HG03565 (cell line): ENCODE data around the gene RNF8.
"Not testable (repeated sequence)": the region's sequence is repeated elsewhere in the genome, so short reads cannot be mapped to it uniquely, and the experiment has no call there.

Experiments used
- ATAC-seq: cut with Tn5 transposase; IDR thresholded peaks from one replicate; pipeline ENCODE4 v1.9.1; 2021; ENCODE audit warnings: mild to moderate bottlenecking, moderate library complexity; ENCODE audit not compliant: unreplicated experiment

The RNF8 gene

DNA sequence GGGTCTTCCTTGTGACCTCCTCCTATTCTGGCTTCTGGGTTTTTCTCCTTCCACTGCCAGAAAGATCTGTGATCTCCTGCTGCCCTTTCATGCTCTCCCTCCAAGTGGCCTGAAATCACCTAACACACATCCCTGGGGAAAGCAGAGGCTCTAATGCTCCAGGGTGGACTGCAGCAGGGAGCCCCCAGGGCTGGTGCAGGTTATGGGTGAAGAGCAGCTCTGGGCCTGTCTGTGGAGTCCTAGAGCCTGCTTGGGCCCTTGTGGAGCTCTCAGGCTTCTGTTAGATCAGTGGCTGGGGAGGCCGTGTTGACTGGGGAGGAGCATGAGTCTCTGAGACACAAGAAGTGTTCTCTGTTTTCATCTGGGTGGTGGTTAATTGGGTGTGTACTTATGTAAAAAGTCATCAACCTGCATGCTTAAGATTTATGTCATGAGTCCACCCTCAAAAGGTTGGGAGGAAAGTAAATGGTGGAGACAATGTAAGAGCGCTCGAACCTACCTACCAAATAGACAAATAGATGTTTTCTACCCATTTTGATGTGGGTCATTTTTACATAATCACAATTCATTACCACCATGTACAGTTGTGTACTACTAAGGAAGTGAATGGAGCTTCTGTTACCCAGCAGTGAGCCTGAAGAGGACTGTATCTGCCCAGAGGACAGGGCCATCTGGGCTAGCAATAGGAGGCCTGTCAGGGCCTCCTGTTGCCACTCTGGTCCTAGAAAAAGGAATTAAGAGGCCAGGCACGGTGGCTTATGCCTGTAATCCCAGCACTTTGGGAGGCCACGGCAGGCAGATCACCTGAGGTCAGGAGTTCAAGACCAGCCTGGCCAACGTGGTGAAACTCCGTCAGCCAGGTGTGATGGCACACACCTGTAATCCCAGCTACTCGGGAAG lies 32.0 kb upstream of the RNF8 start:
- ATAC-seq = no peak

DNA sequence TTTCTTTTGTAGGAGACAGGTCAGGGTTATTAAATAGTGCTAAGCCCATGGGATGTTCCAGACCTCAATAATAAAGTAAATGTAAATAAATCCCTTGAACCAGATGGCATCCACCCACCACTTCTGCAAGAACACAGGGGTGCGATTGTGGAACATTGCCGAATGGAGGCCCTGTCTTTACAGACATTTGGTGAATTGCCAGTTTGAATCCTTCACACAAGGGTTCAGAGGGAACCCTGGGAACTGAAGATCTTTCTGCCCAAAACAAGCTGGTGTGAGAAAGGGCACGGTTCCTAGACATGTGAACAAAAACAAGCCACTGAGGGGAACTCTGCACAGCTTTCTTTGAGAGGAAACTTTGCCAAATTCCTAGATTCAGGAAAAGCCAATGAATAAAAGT lies 30.2 kb upstream of the RNF8 start:
- no peak for ATAC-seq

DNA sequence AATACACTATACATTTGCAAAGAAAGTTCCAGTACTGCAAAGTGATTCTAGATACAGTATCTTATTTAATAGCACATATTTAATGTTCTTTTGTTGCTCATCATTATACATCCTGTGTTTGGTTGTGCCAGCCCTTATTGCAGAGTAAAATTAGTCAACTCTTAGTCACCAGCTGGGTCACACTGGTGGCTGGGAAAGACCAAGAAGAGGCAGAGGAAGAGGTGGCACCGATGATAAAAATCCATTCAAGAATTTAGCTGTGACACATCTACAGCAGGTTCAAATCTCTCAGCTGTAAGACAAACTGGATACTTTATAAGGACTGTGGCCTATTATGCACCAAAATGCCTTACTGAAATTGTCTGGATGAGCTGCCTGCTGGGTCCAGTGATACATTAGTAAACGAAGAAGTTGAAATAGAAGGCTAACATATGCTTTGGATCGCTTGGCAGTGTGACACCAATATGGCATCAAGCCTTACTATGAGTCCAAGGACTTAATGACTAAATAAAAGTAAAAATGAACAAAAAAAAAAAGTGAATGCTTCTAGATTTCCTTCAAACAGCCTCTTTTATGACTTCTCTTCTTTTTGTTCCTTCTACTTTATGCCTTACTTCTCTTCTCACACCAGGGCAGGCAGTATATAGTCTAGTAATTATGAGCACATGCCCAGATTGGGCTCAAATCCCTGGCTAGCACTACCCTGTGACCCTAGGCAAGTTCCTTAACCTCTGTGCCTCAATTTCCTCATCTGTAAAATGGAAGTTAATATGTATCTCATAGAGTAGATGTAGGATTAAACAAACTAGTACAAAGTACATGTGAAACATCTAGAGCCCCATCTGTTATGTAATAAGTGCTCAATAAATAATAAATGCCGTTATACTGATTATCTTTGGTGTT lies 29.4 kb upstream of the RNF8 start:
- ATAC-seq = no peak

DNA sequence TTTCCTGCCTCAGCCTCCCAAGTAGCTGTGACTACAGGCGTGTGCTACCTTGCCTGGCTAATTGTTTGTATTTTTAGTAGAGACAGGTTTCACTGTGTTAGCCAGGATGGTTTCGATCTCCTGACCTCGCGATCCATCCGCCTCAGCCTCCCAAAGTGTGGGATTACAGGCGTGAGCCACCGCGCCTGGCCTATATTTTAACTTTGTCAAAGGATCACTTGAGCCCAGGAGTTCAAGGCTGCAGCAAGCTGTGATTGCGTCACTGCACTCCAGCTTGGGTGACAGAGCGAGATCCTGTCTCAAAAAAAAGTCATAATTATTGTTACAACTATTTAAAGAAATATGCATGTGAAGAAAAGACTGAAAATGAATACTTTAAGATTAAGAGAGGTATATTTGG lies 23.4 kb upstream of the RNF8 start:
- ATAC-seq = not testable (repeated sequence)

DNA sequence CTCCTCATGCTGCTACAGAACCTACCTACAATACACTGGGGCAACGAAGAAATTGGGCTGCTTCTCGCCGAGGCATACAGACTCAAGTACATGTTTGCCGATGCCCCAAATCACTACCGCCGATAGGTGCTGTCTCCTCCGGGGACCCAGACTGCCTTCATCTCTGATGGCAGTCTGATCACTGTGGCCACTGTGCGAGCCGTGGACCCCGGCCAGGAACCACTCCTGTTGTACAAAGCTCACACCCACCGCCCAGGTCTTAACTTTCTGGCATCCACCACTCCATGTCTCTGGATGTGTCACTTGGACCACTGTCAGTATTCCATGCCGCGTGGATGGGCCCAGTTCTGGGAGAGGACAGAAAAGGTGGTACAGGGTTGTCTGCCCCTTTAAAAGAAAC lies 22.7 kb upstream of the RNF8 start:
- no peak for ATAC-seq

DNA sequence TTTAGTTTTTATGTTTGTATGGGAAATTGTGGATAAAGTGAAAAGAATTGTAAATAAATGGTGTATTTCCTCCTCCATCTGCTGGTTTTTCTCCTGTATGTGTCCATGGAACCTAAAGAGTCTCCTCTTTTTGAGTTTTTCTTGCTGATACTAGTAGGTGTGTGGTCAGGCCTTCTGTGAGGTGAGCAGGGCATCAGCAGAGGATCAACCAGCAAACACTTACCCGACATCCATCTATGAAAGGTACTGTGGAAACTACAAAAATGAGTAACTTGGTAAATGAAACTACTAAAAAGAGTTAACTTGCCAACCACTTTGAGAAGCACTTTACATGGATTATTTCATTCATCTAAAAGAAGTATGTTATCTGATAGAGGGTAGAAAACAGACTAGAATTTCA lies 20.9 kb upstream of the RNF8 start:
- ATAC-seq = no peak

DNA sequence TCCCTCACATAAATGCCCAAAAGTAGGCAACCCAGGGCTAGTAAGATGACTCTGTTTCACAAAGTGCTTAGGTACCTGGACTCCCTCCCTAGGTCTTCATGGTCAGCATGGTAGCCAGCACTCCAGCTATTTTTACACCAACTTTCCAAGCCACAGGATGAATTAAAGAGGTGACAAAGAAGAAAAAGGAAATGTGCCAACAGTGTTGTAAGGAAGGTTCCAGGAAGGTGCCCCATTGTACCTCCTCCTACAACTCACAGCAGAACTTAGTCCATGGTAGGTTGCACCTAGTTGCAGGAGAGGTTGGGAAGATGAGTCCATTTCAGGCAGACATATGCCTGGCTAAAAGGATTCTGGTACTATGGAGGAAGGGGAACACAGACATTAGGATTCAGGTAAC lies 19.7 kb upstream of the RNF8 start:
- no peak for ATAC-seq

DNA sequence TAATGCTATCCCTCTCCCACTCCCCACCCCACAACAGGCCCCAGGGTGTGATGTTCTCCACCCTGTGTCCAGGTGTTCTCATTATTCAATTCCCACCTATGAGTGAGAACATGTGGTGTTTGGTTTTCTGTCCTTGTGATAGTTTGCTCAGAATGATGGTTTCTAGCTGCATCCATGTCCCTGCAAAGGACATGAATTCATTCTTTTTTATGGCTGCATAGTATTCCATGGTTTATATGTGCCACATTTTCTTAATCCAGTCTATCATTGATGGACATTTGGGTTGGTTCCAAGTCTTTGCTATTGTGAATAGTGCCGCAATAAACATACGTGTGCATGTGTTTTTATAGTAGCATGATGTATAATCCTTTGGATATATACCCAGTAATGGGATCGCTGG lies 15.5 kb upstream of the RNF8 start:
- not testable (repeated sequence) for ATAC-seq

DNA sequence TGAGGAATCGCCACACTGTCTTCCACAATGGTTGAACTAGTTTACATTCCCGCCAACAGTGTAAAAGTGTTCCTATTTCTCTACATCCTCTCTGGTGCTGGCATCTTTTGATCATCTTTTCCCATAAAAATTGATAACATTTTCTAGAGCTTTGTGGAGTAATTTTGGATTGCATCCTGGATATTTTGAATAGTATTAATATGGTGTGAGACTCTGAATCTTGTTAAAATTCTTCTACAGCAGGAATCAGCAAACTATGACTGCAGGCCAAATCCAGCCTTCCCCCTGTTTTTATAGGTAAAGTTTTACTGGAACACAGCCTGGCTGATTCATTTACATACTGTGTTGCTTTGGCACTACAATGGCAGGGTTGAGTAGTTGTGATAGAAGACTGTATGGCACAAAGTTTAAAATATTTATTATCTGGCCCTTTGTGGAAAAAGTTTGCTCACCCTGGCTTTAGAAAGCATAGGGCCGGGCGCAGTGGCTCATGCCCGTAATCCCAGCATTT lies 15.0 kb upstream of the RNF8 start:
- ATAC-seq = no peak

DNA sequence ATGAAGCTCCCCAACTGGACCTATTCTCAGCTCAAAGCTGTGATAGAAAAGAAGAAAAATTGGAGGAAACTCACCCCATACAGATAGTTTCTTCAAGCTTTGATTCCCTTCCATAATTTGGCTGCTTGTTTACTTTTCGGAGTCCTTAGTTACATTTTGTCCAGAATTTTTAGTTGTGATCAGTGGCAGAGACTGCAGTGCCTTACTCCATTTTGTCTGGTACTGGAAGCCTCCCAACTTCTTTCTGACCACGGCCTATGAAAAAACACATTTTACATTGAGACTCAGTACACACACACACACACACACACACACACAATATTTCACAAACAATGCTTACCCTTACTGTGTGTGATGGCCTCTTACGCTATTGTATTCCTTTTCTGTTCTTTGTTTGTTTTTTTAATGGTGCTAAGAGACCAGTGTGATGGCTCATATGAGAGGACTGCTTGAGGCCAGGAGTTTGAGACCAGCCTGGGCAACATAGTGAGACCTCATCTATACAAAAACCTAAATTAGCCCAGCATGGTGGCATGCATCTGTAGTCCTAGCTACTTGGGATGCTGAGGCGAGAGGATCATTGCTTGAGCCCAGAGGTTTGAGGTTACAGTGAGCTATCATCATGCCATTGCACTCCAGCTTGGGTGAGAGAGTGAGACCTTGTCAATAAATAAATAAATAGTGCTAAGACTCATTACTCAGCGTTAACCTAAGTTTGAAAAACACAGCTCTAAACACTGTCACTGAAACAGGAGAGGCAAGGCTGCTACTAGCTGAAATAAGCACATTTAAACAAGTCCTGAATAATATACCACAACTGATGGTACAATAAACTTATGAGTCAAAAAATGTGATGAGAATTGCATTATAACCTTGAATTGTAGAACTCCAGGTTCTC lies 13.8 kb upstream of the RNF8 start:
- ATAC-seq = no peak

DNA sequence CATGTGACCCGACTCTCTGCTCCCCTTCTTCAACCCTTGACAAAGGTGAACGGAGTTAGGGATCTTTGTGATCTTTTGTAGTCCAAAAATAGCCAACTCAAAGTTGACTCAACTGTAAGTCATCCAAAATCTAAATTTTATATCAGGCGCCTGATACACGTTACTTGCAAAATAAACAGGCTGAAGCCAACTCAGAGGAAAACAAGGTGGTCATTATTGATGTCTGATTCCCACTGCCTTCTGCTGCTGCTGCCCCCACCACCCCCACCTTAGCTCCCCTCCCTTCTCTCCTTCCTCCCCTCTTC lies 13.2 kb upstream of the RNF8 start:
- no peak for ATAC-seq

DNA sequence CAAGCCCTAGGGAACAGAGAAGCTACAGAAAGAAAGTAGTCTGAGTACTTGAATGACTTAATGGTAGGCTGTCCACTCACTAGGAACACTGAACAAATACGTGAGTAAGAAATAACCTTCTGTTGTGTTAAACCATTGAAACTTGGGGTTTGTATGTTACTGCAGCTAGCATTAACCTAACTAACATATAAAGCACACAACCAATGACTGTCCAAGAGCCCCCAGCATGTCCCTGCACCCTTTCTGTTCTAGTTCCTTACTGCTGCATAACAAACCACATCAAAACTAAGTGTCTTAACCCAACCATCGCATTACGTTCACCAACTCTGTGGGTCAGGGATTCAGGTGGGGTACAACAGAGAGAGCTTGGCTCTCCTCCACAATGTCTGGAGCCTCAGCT lies 10.5 kb upstream of the RNF8 start:
- ATAC-seq = no peak

DNA sequence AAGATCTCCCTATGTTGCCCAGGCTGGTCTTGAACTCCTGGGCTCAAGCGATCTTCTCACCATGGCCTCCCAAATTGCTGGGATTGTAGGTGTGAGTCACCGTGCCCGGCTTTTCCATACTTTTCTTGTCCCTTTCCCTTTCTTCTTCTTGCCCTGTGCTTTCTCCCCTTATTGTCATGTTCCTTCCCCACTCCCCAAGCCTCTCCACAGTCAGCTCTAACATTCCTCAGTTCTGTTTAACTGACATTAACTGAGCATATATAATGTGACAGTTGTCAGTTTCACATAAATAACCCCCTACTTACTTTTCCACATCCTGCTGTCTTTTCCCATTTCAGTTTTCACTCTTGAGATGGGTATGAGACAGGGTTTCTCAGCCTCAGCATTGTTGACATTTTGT lies 9.5 kb upstream of the RNF8 start:
- ATAC-seq = no peak

DNA sequence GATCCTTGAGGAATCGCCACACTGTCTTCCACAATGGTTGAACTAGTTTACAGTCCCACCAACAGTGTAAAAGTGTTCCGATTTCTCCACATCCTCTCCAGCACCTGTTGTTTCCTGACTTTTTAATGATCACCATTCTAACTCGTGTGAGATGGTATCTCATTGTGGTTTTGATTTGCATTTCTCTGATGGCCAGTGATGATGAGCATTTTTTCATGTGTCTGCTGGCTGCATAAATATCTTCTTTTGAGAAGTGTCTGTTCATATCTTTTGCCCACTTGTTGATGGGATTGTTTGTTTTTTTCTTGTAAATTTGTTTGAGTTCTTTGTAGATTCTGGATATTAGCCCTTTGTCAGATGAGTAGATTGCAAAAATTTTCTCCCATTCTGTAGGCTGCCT lies 8.0 kb upstream of the RNF8 start:
- ATAC-seq = not testable (repeated sequence)

DNA sequence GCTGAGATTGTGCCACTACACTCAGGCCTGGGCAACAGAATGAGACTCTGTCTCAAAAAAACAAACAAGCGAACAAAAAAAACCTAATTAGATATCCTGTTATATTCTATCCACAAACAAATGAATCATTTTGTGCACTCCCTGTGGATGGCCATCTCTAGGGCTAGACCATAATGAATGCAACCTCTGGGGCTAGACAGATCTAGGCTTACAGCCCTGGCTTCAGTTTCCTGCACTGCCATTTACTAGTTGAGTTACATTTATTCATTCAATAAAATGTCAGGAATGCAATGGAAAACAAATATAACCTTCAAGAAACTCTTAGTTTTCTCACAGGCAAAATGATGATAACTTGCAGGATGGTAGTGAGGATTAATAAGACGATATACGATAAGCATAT lies 6.6 kb upstream of the RNF8 start:
- no peak for ATAC-seq

DNA sequence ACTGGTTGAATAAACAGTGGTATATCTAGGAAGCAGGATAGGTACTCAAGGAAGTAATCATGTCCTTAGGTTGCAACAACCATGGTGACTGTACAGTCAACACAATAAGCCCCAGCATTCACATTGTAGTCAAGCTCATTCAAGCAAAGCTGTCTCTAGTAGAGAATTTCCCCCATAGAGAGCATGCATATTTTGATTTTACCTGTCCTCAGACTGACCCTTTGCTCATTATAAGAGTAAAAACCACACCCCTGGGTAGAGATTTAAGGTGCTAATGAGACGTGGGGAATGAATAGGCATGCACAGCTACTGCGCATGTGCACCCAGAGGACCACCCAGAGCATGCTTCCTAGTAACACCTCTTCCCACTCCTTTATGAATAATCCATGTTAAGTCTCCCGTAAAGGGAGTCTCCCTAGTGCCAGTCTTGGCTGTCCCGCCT lies 6.1 kb upstream of the RNF8 start:
- no peak for ATAC-seq

DNA sequence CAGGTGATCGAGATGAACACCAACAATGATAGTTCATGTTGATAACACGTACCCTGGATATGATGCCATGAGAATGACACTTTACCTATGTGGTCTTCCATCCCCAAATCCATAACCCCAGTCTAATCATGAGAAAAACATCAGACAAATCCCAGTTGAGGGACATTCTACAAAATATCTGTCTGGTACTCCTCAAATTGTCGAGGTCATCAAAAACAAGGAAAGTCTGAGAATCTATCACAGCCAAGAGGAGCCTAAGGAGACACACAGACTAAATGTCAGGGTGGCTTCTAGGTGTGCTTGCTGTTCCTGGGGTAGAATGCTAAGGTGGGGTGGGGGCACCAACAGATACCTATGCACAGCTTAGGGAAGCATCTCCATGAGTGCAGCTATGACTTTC lies 2.8 kb upstream of the RNF8 start:
- ATAC-seq = no peak

DNA sequence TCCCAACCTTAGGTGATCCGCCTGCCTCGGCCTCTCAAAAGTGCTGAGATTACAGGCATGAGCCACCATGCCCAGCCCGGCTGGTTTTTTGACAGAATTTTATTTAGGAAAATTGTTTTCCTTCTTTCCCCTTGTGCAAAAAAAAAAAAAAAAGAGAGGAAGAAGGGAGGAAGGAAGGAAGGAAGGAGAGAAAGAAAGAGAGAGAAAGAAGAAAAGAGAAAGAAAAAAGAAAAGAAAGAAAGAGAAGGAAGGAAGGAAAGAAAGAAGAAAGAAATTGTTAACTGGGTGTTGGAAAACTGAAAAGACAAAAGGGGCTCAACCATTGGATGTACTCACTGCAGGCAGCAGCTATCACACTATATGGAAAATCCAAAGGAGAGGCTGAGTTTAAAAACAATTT lies 1.4 kb upstream of the RNF8 start:
- ATAC-seq = no peak

DNA sequence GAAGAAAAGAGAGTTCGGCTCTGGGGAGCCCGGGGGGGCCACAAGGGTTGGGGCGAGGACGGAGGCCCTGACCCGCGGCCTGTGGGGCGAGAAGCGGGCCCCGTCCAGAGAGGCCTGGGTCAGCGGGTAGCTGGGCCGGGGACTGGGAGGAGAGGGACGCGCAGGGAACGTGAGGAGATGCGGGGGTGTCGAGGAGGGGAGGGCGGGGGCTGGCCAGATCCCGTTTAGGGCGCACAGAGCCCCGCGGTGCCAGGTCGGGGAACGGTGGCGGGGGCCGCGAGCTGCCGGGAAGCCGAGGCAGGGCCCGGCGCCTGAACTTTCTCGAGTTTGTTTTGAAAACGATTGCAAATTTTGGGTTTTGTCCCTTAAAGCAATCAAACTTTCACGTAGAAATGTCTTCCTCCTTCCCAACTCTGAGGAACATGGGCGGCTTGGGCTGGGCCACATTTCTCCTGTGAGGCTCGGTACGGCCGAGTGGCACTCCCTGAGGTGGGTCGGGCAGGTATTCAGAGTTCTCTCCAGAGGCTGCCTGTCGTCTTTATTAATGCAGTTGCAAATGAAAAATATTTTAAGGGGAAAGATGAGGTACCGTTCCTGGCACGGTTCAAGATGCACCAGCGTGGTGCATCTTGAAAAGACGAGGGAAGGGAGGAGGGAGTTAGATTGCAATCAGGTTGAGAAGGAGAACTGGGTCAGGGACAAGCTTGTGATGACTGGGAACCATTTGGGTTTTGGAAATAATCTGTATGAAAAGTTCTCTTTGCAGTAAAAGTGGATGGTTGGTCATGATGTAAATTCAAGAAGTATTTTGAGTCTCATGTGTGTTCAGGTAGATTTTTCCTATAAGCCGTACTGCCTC lies 972 bp downstream of the RNF8 start:
- ATAC-seq = no peak

DNA sequence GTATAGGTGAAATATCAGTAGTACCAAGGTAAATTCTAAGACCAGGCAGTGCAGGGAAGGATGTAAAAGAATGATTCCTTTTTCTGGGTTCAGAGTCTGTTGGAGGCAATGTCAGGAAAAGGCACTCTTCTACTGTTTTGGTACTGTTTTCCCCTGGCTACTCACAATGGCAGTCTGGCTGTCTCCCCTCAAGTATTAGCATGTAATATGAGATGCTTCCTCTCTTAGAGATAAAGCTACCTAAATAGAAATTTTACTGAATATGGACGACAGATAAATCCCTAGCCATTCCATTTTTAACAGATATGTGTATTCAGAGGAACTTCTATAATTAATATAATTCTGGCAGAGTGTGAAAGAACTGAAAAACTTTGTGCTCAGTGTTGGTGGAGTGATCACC lies 3.5 kb downstream of the RNF8 start:
- no peak for ATAC-seq
